ENCODE data around the gene NFKBIZ.

DNA sequence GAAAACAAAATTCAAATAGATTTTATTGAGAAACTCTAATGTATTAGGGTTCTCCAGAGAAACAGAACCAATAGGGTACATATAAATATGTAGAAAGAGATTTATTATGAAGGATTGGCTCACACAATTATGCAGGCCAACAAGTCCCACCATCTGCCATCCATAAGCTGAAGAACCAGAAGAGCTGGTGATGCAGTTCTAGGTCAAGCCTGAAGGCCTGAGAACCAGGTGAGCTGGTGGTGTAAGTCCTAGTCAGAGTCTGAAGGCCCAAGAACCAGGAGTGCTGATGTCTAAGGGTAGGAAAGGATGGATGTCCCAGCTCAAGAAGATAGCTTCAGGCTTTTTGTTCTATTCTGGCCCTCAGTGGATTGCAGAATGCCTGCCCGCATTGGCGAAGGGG, 2.6 kb upstream of the NFKBIZ start:
- TF ChIP-seq MYC (IDR thresholded peaks at IDR 0.05; ENCODE audit: low read depth, low read length): no peak
- TF ChIP-seq, protein P1, sequence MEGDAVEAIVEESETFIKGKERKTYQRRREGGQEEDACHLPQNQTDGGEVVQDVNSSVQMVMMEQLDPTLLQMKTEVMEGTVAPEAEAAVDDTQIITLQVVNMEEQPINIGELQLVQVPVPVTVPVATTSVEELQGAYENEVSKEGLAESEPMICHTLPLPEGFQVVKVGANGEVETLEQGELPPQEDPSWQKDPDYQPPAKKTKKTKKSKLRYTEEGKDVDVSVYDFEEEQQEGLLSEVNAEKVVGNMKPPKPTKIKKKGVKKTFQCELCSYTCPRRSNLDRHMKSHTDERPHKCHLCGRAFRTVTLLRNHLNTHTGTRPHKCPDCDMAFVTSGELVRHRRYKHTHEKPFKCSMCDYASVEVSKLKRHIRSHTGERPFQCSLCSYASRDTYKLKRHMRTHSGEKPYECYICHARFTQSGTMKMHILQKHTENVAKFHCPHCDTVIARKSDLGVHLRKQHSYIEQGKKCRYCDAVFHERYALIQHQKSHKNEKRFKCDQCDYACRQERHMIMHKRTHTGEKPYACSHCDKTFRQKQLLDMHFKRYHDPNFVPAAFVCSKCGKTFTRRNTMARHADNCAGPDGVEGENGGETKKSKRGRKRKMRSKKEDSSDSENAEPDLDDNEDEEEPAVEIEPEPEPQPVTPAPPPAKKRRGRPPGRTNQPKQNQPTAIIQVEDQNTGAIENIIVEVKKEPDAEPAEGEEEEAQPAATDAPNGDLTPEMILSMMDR (IDR thresholded peaks at IDR 0.05; ENCODE audit: extremely low read depth in 1 of 2, insufficient read depth in 1 of 2, low read depth in 1 of 2, low read length in 2 of 2): no peak
- TF ChIP-seq POLR2AphosphoS5 (IDR thresholded peaks at IDR 0.05; ENCODE audit: insufficient read depth, low read depth, low read length): no peak
- no peak for TF ChIP-seq POLR2A (IDR thresholded peaks at IDR 0.05; ENCODE audit: low read depth, low read length)
- TF ChIP-seq EZH2 (IDR thresholded peaks at IDR 0.05; ENCODE audit: borderline replicate concordance, low read depth, low read length, severe bottlenecking): no peak
- TF ChIP-seq, protein P2, sequence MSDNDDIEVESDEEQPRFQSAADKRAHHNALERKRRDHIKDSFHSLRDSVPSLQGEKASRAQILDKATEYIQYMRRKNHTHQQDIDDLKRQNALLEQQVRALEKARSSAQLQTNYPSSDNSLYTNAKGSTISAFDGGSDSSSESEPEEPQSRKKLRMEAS (IDR thresholded peaks at IDR 0.05; ENCODE audit: insufficient read depth, insufficient read length): no peak
- TF ChIP-seq GATA2 (IDR thresholded peaks at IDR 0.05; ENCODE audit: insufficient read depth, insufficient read length, low read depth, low read length): no peak
- no peak for TF ChIP-seq FOS (IDR thresholded peaks at IDR 0.05; ENCODE audit: borderline replicate concordance, insufficient read depth, low read length)
